GM18951 (cell line): ENCODE results near the gene CSTPP1.
"Not testable (repeated sequence)": the region's sequence is repeated elsewhere in the genome, so short reads cannot be mapped to it uniquely, and the experiment has no call there.

ENCODE experiments used
- POLR2A ChIP-seq: IDR thresholded peaks from 4 replicates; pipeline ENCODE4 v1.6.1; 2011; ENCODE audit warnings: mild to moderate bottlenecking; ENCODE audit not compliant: insufficient read length, insufficient read depth; ENCODE audit errors: extremely low read depth
- in situ Hi-C: fragments of 300-500 bp; cut with MboI; formaldehyde crosslinking; loops from one replicate; pipeline ENCODE4 v1.12.0; 2022; ENCODE audit warnings: low sequenced_read_pairs, mixed read lengths, inconsistent platforms; ENCODE audit not compliant: unreplicated experiment

The CSTPP1 gene

DNA sequence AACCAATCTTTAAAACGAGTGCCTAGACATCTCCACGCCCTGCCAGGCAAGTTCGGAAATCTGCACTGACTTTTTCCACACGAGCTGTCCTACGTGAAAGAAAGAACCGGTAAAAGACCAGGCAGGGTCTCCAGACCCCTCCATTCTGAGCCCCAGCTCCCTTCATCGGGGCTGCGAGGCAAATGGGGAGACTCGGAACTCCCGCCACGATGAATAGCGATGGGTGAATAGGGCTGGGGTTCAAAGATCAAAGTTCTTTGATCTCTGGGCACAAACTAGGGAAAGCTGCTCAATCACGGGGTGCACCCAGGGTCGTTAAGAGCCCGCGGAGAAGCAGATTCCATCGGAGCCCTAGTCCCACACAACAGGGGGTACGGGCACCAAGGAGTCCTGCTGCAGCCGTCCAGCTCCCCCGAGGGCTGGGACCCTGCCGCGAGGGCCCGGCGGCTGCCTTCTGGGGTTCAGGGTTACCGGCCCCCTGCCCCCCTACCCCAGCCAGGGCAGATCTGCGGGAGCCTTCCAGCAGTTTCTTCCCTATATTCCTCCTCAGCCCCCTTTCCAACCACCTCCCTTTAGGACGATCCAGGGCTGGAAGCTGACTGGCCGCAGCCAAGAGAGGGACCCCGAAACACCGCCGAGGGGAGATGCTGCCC is 19.3 kb upstream of the CSTPP1 start:
- in situ Hi-C loops = loop anchor here (10.0 kb wide), 1 partner anchor 238 kb away; no protein-coding TSS in a partner anchor
- no peak for TF ChIP-seq POLR2A

GRCh38 chr11:46917762-46918082 is 18.8 kb upstream of the CSTPP1 start:
- in situ Hi-C loops = loop anchor here (10.0 kb wide), 1 partner anchor 237 kb away; no protein-coding TSS in a partner anchor
- no peak for TF ChIP-seq POLR2A

GRCh38 chr11:46918083-46918787 is 18.3 kb upstream of the CSTPP1 start, which contains the start of gene LRP4:
TSS of gene LRP4 (minus strand) at chr11:46918550. CDS start at chr11:46918379, 171 bp downstream.
- in situ Hi-C loops = loop anchor here (10.0 kb wide), 1 partner anchor 237 kb away; no protein-coding TSS in a partner anchor
- no peak for TF ChIP-seq POLR2A

- no peak for TF ChIP-seq POLR2A
- in situ Hi-C loops = loop anchor here (10.0 kb wide), 1 partner anchor 236 kb away; no protein-coding TSS in a partner anchor
These were observed 17.6 kb upstream of the CSTPP1 start for GRCh38 chr11:46918788-46919513.

GRCh38 chr11:46920755-46921154 is 15.8 kb upstream of the CSTPP1 start:
- TF ChIP-seq POLR2A = no peak
- in situ Hi-C loops = no loop called here

DNA sequence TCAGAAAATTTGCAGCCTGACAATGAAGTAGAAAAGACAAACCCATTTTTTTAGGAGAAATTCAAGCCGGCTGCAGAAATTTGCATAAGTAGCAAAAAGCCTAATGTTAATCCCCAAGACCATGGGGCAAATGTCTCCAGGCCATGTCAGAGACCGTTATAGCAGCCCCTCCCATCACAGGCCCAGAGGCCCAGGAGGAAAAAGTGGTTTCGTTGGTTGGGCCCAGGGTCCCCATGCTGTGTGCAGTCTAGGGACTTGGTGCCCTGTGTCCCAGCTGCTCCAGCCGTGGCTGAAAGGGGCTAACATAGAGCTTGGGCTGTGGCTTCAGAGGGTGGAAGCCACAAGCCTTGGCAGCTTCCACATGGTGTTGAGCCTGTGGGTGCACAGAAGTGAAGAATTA is 8.6 kb upstream of the CSTPP1 start:
- in situ Hi-C loops = not testable (repeated sequence)

GRCh38 chr11:46928701-46929100 is 7.9 kb upstream of the CSTPP1 start:
- in situ Hi-C loops = not testable (repeated sequence)

DNA sequence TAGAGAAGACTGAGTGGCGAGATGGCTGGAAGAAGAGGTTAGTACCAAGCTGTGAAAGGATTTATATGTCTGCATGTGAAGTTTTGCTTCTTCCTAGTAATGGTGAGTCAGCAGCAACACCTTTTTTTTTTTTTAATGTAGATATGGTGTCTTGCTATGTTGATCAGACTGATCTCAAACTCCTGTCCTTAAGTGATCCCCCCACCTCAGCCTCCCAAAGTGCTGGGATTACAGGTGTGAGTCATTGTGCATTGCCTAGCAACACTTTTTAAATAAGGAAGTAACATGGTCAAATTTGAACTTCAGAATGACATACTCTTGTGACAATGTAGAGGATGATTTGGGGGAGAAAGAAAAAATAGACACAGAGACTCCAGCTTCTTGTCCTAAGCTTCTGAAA is 6.5 kb upstream of the CSTPP1 start:
- TF ChIP-seq POLR2A = no peak
- in situ Hi-C loops = no loop called here

GRCh38 chr11:46942172-46942571 is 5.6 kb downstream of the CSTPP1 start:
- TF ChIP-seq POLR2A = no peak
- in situ Hi-C loops = no loop called here

- no peak for TF ChIP-seq POLR2A
- in situ Hi-C loops = no loop called here
These were observed 8.0 kb downstream of the CSTPP1 start for GRCh38 chr11:46944356-46945075.

DNA sequence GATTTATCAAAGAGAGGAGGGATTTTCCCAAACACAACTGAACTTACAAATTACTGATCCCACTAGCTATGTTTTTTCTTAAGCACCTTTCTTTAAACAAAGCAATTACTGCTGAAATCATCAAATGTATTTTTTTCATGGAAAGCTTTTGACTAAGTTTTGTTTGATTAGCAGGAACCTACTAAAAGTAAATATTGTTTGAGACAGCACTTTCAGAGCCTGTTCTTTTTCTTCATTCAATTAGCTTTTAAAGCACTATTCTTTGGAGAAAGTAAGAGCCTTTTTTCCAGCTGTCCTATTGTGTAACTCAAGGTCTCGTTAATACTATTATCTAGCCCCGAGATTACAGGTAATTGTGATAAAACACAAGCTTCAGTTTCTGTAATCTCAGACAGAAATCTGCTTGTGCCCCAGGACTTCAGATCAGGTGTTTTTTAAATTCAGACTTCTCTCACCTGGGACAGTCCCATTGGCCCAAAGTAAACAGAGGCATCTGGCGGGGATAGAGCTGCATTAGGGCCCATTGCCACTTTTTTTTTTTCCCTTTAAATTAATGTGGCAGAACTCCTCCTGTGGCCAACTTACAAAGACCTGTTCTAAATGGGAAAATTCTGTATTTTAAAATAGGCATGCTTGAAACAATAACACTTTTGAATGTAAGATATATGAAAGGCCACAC is 11.0 kb downstream of the CSTPP1 start:
- in situ Hi-C loops = no loop called here
- no peak for TF ChIP-seq POLR2A

DNA sequence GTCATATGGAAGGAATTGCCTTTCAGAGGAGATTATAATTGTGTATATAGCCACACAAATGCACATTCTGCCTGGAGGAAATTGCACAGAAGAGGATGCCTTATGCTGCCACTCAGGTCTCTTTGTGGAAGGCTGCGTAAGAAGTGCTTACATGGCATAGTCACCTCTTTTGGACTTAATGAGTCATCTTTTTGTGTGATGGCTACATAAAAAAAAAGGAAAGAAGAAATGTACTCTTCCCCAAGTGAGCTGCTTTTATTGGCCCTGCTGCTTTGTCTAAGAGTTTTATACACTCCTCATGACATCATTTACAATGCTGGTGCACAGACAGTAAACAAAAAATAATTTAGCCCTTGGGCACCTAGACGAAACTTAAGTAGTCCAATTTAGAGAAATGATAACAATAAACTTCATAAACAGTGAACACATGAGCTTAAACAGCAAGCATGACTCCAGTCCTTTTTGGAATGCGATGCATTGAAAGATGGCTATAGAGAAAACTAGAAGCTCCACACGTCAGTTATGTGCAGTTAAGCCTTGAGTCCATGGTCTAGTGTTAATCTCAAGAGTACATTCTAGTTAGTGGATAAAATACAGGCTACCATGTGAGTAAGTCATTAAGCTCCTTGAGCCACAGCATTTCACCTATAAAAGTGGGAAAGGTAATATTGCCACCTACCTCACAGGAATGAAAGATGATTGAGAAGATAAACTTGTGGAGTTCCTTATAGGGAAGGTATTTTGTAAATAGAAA is 12.0 kb downstream of the CSTPP1 start:
- TF ChIP-seq POLR2A = no peak
- in situ Hi-C loops = no loop called here
